OCI-LY1 (cell line): Measurements from ENCODE around the gene RHEBL1.

Experiments
- H2AFZ ChIP-seq: fragments of 200-600 bp; sonication (generic), shearing (Covaris generic); 2 replicates; pipeline ENCODE4 v1.6.0; 2014; ENCODE audit warnings: antibody characterized with exemption, mild to moderate bottlenecking, low read length
- H3F3A ChIP-seq: fragments of 200-600 bp; sonication (generic), shearing (Covaris generic); 2 replicates; pipeline ENCODE4 v1.6.0; 2014; ENCODE audit warnings: mild to moderate bottlenecking, antibody characterized with exemption, low read length, moderate library complexity; ENCODE audit not compliant: insufficient read depth
- H3K27ac ChIP-seq: fragments of 200-600 bp; sonication (generic); 2 replicates; pipeline ENCODE4 v1.5.1; 2014; ENCODE audit warnings: low read length, mixed run types, mild to moderate bottlenecking, low read depth; ENCODE audit not compliant: poor library complexity, severe bottlenecking
- H3K27me3 ChIP-seq: fragments of 200-600 bp; sonication (generic); 2 replicates; pipeline ENCODE4 v1.6.0; 2014; ENCODE audit warnings: antibody characterized with exemption, mild to moderate bottlenecking, low read length, moderate library complexity; ENCODE audit not compliant: insufficient read depth
- H3K36me3 ChIP-seq: fragments of 200-600 bp; sonication (generic); 2 replicates; pipeline ENCODE4 v1.6.1; 2014; ENCODE audit warnings: mild to moderate bottlenecking, antibody characterized with exemption, low read length, moderate library complexity, mixed read lengths; ENCODE audit not compliant: insufficient read depth
- H3K4me1 ChIP-seq: fragments of 200-600 bp; sonication (generic); 2 replicates; pipeline ENCODE4 v1.5.1; 2014; ENCODE audit warnings: mild to moderate bottlenecking, low read length, moderate library complexity; ENCODE audit not compliant: insufficient read depth, severe bottlenecking
- H3K4me2 ChIP-seq: fragments of 200-600 bp; sonication (generic), shearing (Covaris generic); 2 replicates; pipeline ENCODE4 v1.6.1; 2014; ENCODE audit warnings: low read length
- H3K4me3 ChIP-seq: fragments of 200-600 bp; sonication (generic); 2 replicates; pipeline ENCODE4 v1.5.1; 2014; ENCODE audit warnings: low read length, low read depth, mild to moderate bottlenecking, mixed read lengths; ENCODE audit not compliant: poor library complexity, severe bottlenecking
- H3K79me2 ChIP-seq: fragments of 200-600 bp; shearing (Covaris generic); 2 replicates; pipeline ENCODE4 v1.6.1; 2016; ENCODE audit warnings: mixed run types, low read length, mixed read lengths; ENCODE audit not compliant: insufficient read depth
- H3K9ac ChIP-seq: fragments of 200-600 bp; sonication (generic), shearing (Covaris generic); 2 replicates; pipeline ENCODE4 v1.6.1; 2014; ENCODE audit warnings: mild to moderate bottlenecking, low read length, mixed read lengths
- H3K9me2 ChIP-seq: fragments of 200-600 bp; sonication (generic), shearing (Covaris generic); 2 replicates; pipeline ENCODE4 v1.6.1; 2014; ENCODE audit warnings: low read depth, mild to moderate bottlenecking, low read length, mixed read lengths
- H3K9me3 ChIP-seq: fragments of 200-600 bp; shearing (Covaris generic); 2 replicates; pipeline ENCODE4 v1.6.1; 2014; ENCODE audit warnings: low read length, mixed read lengths
- H4K20me1 ChIP-seq: fragments of 200-600 bp; sonication (generic), shearing (Covaris generic); 2 replicates; pipeline ENCODE4 v1.6.0; 2016; ENCODE audit warnings: mild to moderate bottlenecking, low read length; ENCODE audit not compliant: insufficient read depth
- CTCF ChIP-seq: fragments of 200-600 bp; sonication (generic), shearing (Covaris generic); IDR thresholded peaks from 2 replicates; pipeline ENCODE4 v1.5.1; 2017; ENCODE audit warnings: mild to moderate bottlenecking, antibody characterized with exemption, low read length, moderate library complexity, mixed read lengths
- EZH2 ChIP-seq: fragments of 200-600 bp; sonication (generic), shearing (Covaris generic); IDR thresholded peaks from 2 replicates; pipeline ENCODE4 v1.8.0; 2017; ENCODE audit warnings: borderline replicate concordance, mixed run types, mild to moderate bottlenecking, antibody characterized with exemption, low read length, moderate library complexity, mixed read lengths

The RHEBL1 gene

DNA sequence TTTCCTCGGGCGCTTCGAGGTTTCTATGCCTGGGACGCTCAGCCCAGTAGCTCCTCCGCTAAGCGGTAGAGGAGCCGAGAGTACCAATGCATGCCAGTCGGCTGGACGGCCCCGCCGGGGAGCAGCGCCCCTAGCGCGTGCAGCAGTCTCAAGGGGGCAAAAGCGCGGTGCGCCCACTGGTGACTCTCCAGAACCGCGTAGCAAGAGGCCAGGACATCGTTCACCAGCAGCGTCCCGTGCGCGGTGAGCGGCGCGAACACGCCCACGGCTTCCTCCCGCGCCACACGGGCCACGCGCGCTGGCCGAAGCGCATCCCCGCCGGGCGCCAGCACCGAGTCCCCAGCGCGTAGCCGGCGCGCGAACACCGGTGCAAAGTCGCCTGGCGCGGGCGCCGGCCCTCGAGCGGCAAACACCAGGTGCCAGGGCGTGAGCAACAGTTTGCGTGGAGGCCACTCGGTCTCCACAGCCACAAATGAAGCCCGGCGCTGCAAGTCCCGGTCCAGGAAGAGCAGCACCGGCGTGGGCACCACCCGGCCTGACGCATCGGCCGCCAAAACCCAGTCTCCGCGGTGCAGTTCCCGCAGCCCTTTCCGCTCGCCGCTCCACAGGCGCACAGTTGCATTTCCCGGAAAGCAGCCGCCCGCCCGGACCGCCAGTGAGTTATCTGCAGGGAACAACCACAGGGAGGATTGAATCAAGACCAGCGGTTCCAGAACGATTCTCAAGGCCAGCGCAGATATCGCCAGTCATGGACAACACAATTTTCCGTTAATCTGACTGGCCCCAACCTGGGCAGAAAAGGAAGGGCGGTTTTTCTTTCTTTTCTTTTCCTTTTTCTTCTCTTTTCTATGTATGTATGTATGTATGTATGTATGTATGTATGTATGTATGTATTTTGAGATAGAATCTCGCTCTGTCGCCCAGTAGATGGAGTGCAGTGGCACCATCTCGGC lies 20.3 kb upstream of the RHEBL1 start:
- no peaks in the 10 kb centered on the region for H3K9me3 ChIP-seq
- peak overlapping the region; percentile 6; the same call in 1 of the 2 replicates for H3K4me2 ChIP-seq
- no peak overlapping the region for H3K27ac ChIP-seq
- no peaks in the 10 kb centered on the region; the same call in none of the 2 replicates for H3K27me3 ChIP-seq
- no peaks in the 10 kb centered on the region for H3K79me2 ChIP-seq
- H2AFZ ChIP-seq: no peak overlapping the region
- H3K36me3 ChIP-seq: no peaks in the 10 kb centered on the region
- H4K20me1 ChIP-seq: no peaks in the 10 kb centered on the region
- no peaks in the 10 kb centered on the region for H3K9me2 ChIP-seq
- H3F3A ChIP-seq: no peaks in the 10 kb centered on the region
- TF ChIP-seq EZH2: no peak
- TF ChIP-seq CTCF: peak; percentile 48
- peaks cover 27% of the 10 kb centered on the region for H3K4me1 ChIP-seq
- peak overlapping the region; percentile 1 for H3K4me3 ChIP-seq
- H3K9ac ChIP-seq: no peak overlapping the region

DNA sequence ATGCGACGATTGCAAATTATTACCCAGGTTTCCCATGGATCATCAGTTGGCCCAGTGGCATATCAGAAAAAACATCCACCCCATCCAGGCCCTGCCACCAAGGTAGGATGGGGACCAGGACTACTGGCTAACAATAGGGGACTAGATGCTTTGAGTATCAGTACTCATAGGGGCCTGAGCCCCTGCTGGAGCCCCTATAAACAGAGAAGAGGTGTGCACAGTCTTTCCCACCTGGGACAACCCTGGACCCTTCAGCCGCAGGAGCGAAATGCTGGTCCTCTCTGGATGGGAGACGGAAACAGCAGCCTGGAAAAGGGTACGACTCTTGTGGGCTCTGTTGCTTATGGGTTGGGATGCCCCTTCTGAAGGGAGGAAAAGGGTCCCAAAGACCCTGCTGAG lies 19.2 kb upstream of the RHEBL1 start:
- H3K4me2 ChIP-seq: no peak overlapping the region
- no peaks in the 10 kb centered on the region for H3K36me3 ChIP-seq
- no peak overlapping the region for H3K9ac ChIP-seq
- H3K9me2 ChIP-seq: no peaks in the 10 kb centered on the region
- no peak for TF ChIP-seq EZH2
- TF ChIP-seq CTCF: no peak
- no peaks in the 10 kb centered on the region for H3F3A ChIP-seq
- H3K79me2 ChIP-seq: no peaks in the 10 kb centered on the region
- peaks cover 18% of the 10 kb centered on the region for H3K4me1 ChIP-seq
- H3K27me3 ChIP-seq: no peaks in the 10 kb centered on the region; the same call in none of the 2 replicates
- no peak overlapping the region for H3K4me3 ChIP-seq
- H3K27ac ChIP-seq: no peak overlapping the region
- H2AFZ ChIP-seq: no peak overlapping the region
- H4K20me1 ChIP-seq: no peaks in the 10 kb centered on the region
- no peaks in the 10 kb centered on the region for H3K9me3 ChIP-seq

GRCh38 chr12:49088150-49088931 lies 18.6 kb upstream of the RHEBL1 start:
- peak overlapping the region; percentile 37; the same call in 1 of the 2 replicates for H3K4me2 ChIP-seq
- H3K9me2 ChIP-seq: no peaks in the 10 kb centered on the region
- no peaks in the 10 kb centered on the region for H3K79me2 ChIP-seq
- no peak overlapping the region; the same call in 1 of the 2 replicates for H3K9ac ChIP-seq
- no peak overlapping the region for H3K4me3 ChIP-seq
- H3K27me3 ChIP-seq: no peaks in the 10 kb centered on the region; the same call in none of the 2 replicates
- no peaks in the 10 kb centered on the region for H3F3A ChIP-seq
- no peaks in the 10 kb centered on the region for H3K36me3 ChIP-seq
- peaks cover 15% of the 10 kb centered on the region for H3K4me1 ChIP-seq
- peak; percentile 94 for TF ChIP-seq CTCF
- TF ChIP-seq EZH2: no peak
- H4K20me1 ChIP-seq: no peaks in the 10 kb centered on the region
- H3K27ac ChIP-seq: no peak overlapping the region
- H3K9me3 ChIP-seq: no peaks in the 10 kb centered on the region
- H2AFZ ChIP-seq: peak overlapping the region; percentile 23; the same call in 1 of the 2 replicates
